OCI-M2 (cell line): ENCODE results near the gene FBXO9.

ENCODE experiments used
- DNase-seq: peaks from one replicate; lab custom pipeline; 2025; ENCODE audit not compliant: unreplicated experiment; lab: John Stamatoyannopoulos, UW

FBXO9 gene

DNA sequence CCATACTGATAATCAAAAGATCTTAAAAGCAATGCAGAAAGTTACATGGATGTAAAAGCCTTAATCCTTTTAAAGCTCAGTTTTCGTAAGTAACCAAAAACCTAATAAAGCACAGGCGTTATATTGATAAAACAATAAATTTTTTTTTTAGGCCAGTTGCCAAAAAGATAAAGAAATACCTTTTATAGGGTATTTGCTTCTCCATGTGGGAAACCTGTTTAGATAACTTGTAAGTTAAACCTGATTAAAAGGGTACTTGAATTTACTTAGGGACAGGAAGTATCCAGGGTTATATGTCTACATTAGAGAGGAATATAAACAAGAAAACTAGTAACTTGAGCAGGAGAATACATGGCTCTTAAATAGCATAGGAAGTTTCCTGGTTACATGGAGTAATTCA, 21.1 kb downstream of the FBXO9 start:
- DNase-seq = no peak

DNA sequence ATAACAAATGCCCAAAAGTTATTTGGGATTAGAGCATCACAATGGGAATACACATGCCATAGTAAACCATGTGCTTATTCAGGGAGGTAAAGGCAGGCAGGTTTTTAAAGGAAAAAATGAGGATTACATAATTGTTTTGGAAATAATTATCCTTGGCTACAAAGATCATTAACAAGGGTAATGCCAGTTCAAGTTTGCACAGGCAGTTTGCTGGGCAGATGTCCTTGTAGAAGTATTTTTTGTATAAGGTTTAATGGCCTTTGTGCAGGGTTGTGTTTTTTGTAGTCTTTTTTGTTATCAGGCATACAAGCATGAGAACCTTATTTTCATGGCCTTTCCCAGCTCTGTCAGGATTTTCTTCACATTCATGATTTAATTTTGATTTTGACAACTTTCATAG, 24.7 kb downstream of the FBXO9 start:
- DNase-seq = no peak

DNA sequence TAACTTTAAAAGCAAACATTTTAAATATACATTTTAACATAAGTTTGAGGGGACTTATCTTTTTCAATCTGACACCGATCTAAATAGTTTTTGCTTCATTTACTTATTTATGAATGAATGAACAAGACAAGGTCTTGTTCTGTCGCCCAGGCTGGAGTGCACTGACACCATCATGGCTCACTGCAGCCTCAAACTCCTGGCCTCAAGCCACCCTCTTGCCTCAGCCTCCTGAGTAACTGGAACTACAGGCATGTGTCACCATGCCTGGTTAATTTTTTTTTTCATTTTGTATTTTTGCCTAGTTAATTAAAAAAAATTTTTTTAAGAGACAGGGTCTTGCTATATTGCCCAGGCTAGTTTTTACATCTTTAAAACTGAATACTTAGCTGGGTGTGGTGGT, 25.4 kb downstream of the FBXO9 start:
- no peak for DNase-seq

DNA sequence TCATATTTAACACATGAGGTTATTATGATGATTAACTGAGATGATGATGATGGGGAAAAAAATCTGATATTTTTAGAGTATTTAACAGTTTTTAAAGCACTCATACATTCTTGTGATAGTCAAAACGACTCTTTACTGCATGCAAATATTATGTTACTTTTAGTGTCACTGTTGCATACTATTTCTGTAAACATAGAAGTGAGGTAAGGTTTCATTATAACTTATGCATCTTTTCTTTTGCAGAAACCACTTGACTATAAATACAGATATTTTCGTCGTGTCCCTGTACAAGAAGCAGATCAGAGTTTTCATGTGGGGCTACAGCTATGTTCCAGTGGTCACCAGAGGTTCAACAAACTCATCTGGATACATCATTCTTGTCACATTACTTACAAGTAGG, 30.1 kb downstream of the FBXO9 start:
- DNase-seq = no peak

DNA sequence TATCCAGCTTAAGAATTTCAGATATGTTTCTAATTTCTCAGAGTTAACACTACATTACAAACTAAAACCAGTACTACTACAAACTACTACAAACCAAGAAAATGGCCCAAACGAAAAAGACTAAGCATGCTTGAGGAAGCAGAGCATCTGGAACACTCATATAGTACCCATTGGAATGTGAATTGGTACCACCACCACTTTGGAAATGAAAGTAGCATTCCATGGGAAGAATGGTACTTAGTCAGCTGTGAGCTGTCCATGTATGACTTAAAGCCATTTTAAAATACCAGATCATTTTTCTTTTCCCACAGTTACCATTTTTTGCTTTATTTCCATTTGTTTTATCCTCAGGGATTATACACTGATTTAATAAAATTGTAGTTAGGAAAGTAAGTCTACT, 30.5 kb downstream of the FBXO9 start:
- no peak for DNase-seq

DNA sequence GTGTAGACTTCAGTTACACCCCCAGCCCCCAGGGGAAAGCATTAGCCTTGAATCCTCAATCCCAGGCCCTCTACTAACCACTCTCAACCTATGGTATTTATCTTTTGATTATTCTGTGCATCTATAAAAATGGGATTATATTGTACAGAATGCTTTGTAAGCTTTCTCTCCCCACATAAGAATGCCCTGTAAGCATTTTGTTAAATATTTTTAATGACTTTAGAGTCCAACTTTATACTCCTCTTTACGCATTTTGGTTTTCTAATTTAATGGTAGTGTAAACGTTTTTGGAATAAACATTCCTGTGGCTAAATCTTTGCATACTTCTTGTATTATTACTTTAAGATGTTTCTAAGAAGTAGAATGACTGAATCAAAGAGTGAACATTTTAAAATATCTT, 35.4 kb downstream of the FBXO9 start:
- DNase-seq = no peak

DNA sequence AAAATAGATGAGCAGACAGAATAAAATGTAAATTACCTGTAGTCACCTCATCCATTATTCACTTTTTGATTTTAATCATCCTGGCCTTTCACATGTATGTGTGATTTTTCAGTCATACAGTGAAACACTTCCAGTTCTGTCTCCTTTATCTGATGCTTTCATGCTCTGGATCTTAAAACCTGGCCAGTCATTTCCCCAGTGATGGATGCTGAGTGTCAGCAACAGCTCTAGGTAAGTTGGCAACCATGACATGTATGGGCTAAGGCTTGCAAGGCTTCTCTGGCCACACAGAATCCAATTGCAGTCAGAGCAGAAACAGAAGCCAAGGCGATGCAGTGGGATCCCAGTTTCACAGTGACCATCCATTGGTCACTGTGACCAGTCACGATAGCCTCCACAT, 35.8 kb downstream of the FBXO9 start:
- no peak for DNase-seq

DNA sequence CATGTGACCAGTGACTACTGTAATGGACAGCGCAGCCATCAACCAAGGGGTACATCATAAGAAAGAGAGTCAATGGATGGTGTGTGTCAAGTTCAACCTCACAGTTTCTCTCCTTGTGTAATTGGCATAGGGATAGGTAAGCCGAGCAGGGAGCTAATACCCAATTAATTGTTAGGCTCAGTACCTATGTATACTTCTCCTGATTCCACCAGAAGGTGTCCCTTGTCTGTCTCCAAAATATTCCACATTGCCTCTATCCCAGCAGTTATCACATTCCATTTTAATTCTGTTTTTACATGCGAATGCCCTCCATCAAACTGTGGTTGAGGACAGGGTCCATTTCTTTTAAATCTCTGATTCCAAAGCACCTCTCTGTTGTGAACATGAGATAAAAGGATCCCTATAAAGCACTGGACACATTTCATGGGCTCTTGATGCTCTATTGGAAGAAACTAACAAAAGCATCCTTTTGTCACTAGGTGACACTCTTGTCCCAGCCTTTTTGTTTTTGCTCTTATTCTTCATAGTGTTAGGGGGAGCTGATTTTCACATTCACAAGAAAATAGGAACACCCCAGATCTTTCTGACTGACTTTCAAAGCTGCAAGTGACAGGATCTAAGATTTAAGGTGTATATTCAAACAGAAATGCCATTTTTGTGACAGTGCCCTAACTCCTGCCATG, 38.9 kb downstream of the FBXO9 start:
- DNase-seq = no peak

DNA sequence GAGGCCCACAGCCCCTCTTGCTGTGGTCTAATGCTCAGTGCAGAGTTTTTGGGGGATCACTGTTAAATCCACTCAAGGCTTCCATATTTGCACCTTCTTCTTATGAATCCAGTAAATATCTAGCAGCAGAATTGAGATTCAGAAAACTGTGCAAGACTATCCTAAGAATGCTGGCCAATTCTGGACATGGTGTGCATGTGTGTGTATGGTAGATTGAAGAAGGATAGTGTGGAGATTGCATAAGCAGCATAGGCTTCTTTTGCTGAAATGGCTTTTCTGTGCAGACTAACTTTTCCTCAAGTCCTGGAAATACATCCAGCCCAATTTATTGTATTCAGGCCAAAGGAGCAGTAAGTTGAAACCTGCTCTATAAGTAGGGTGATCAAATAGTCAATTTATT, 39.7 kb downstream of the FBXO9 start:
- DNase-seq = no peak

DNA sequence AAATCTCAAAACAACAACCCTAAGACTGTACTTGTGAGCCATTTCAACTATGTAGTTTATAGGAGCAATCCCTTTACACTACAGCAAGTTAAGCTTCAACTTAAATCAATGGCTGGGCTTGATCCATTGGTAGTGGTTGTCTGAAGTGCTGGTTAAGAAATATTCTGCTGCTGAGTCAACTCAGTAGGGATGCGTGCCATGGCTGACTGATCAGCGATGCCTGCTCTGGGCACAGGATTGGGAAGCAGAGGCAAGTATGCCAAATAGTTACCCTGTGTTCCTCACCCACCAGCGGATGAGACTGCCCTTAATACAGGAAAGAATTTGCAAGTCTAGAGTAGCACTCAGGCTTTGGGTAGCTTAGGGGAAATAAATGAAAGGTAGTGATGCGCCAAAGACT, 41.9 kb downstream of the FBXO9 start:
- no peak for DNase-seq

DNA sequence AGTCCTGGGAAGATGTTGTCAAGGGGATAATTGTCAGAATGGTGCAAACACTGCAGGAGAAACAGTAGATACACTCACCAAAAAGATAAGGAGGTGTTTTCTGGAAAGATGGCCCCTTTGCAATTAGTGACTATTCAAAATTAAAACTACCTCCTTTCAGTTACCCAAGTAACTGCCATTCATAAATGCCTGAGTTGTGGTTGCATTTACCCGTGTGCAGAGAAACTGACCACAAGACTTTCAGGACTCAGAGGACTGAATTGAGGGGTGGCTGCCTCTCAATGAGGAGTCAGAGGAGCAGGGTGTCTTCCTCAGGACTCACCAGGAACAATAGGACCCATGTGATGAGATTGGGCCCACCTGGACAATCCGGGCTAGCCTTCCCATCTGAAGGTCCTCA, 44.4 kb downstream of the FBXO9 start:
- no peak for DNase-seq

DNA sequence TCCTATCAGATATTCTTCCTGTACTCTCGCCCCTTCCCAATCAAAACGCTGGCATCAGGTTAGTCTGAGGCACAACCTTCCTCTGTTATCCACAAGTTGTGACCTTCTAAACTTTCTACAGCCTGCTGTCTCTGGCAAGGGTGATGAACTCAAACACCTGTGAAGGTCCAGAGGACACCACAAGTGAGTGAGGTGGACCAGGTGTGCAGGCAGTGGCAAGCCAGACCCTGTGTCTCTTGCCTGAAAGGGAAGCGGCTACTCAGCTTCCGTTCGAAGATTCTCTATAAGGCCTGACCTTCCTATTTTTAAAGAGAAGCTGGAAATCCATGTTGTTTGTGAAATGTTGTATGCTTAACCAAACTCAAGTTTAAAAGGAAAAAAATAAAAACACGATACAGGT, 46.7 kb downstream of the FBXO9 start:
- no peak for DNase-seq

DNA sequence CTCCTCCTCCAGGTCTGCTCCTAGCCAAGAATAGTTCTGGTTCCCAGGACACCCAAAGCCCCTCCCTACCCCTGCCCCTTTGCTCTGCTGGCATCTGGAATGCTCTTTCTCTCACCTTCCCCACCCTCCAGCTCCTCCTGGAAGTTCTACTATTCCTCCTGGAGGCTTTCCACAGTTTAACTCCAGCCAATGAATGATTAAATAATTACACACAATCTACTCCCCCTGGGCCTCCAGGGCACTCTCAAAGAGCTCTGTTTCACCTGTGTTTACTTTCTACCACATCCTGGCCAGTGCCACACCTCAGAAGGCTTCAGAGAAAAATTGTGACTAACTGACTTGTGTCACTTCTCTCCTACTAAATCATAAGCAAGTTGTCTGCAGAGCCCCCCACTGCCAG, 47.2 kb downstream of the FBXO9 start:
- DNase-seq = no peak

DNA sequence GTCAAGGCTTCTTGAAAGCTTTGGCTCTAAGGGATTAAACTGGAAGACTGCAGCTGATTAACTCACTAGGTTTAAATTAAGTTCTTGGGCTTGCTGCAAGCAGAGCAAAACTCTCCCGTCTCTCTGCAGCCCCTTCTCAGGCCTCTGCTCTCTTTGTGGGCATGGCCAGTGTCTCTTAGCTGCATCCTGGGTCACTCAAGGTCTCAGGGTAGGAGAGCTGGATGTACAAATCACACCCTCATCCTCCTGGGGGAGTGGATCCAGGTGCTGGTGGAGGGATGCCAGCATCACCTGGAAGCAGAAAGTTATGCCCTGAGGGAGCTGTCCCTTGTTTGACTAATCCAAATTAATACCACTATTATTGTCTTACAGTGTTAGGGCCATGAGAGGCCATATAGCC, 47.7 kb downstream of the FBXO9 start:
- no peak for DNase-seq

DNA sequence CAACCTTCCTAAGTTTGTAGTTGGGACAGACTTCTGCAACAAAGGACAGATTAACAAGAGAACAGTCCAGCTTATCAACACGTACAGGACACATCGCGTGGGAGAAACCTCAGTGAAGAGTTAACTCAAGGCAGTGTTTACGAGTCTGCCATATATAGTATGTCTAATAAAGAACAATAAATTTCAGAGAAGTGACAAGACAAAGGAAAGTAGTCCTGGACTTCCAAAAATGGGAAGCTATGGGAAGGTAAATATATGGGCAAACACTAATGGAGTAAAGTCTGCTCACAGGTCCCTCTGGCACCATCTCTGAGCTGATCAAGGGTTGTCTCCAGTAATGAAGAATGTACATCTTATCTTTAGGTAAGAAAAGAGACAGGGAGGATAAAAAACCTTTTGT, 48.5 kb downstream of the FBXO9 start:
- no peak for DNase-seq

DNA sequence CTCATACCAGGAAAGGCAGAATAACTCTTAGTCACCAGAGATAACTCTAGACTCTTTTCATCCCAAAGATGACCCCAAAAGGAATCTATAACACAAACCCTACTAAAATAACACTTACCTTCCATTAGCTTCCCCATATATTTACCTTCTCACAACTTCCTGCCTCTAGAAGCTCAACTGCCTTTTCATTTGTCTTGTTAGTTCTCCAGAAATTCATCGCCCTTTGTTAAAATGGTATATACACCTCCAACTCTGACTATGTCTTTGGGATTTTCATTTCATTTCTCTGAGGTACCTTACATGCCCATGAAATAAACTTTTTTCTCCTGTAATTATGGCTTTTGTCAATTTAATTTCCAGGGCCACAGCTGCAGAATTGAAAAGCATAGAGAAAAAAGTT, 49.9 kb downstream of the FBXO9 start:
- DNase-seq = no peak

DNA sequence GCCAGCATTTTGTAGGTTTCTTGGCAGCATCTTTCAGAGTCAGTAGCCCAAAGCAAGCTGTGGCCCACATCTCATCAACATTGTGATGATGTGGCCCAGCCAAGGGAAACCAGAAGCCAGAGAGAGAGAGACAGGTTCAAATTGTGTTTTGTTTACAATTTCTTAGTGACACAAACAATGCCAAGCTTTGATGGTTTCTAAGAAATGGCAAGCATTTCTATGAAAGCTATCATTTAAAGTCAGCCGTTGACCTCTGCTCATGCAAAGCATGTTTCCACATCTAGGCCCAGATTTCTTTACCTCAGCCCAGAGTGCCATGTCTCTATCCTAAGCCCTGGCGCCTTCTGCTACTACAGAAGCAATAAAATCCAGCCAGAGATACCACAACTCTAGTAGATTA, 50.5 kb downstream of the FBXO9 start:
- no peak for DNase-seq

DNA sequence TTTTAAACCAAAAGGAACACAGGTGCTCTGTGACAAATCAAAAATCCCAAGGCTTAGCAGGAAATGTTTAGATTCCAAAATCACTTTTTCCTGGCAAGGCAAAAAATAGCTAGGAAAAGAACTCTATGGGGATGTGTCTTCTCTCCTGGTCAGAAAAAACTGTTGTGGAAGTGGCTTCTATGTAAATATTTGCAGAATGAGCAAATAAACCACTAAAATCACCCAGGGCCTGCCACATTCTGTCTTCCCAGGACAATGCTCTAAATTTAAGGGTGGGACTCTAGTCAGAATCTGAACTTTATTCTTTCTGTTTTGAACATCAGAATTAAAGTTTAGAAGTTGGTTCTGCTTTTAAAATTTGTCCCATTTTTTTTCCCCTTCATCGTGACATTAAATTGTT, 54.1 kb downstream of the FBXO9 start:
- DNase-seq = no peak

DNA sequence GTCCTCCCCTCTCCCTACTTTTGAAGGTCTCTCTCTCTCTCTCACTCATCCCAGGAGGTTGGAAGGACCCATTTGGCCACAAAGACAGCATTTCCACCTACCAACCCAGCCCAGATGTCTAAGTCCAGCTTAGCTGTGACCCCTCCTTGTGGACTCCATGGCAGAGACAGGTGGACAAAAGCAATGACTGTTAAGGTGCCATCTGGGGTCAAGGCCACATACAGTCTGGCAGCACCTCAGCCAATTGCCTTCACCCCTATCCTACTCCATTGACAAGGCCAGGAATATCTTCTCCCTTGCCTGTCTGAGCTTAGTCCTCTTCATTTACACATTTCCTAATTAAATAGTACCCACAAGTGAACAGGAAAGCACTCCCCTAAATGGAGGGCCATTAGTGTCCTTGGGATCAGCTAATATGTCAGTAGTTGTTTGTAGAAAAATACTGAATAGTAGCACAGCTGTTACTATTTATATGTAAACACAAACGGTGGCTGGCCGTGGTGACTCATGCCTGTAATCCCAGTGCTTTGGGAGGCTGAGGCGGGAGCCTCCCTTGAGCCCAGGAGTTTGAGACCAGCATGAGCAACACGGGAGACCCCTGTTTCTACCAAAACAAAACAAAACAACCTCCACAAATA, 54.7 kb downstream of the FBXO9 start:
- no peak for DNase-seq

DNA sequence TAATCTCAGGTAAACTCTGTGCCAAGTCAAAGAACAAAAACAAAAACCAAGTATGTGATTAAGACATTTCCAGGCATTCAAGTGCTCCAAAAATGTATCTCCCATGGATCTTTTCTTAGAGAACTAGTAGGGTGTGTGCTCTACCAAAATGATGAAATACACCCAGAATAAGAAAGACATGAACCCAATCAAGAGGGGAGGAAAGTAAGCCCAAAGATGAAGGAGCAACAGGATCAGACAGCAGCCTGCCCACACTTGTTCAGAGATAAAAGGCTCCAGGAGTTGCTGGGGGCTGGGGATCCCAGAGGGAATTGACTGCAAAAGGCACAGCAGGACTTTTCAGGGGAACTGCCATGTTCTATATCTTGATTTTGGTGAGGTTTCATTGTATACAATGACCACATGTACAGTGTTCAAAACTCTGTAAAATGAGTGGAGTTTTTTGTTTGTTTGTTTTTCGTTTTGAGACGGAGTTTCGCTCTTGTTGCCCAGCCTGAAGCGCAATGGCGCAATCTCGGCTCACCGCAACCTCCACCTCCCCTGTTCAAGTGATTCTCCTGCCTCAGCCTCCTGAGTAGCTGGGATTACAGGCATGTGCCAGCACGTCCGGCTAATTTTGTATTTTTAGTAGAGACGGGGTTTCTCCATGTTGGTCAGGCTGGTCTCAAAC, 59.1 kb downstream of the FBXO9 start:
- DNase-seq = no peak

DNA sequence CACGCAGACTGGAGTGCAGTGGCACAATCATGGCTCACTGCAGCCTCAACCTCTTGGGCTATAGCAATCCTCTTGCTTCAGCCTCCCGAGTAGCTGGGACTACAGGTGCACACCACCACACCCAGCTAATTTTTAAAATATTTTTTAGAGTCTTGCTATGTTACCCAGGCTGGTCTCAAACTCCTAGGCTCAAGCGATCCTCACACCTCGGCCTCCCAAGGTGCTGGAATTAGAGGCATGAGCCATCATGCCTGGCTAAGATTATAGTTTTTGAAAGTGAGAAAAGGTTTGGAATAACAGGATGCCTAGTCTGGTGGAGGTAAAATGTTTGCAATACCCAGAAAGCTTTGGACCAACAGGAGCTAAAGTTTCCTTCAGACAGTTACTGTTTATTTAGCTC, 60.1 kb downstream of the FBXO9 start:
- no peak for DNase-seq

DNA sequence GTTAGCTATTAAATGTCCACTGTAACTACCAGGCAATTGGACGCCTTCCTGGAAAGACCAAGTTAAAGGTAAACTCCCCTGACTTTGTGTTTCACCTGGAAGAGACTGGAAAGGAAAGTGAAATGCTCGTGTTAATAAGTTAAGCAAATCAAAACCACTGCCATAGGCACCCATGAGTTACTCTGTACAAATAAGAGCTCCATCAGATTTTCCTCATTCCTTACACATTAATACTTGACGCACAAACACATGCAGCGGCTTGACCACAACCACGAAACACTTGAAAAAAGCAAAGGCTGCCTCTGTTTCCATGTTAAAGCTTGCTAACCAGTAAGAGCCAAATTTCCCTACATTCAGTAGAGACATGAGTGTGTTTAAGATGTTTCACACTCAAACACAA, 63.6 kb downstream of the FBXO9 start:
- no peak for DNase-seq
